Erythroblast (primary cell): Measurements from ENCODE around the gene TUBB4B.

Source experiments
- GATA1 ChIP-seq: IDR thresholded peaks from 2 replicates; pipeline ENCODE4 v1.6.1; 2011; ENCODE audit warnings: low read depth, mild to moderate bottlenecking, control low read depth, low read length, moderate library complexity
- POLR2A ChIP-seq: IDR thresholded peaks from 2 replicates; pipeline ENCODE4 v1.6.1; 2011; ENCODE audit warnings: mild to moderate bottlenecking, low read length

GRCh38 chr9:137234758-137235423 lies 6.2 kb upstream of the TUBB4B start:
- no peak for TF ChIP-seq POLR2A
- no peak for TF ChIP-seq GATA1
